OCI-LY1 (cell line): ENCODE measurements around the gene PAX4.

ENCODE experiments used
- H2AFZ ChIP-seq: fragments of 200-600 bp; sonication (generic), shearing (Covaris generic); 2 replicates; pipeline ENCODE4 v1.6.0; 2014; ENCODE audit warnings: antibody characterized with exemption, mild to moderate bottlenecking, low read length
- H3F3A ChIP-seq: fragments of 200-600 bp; sonication (generic), shearing (Covaris generic); 2 replicates; pipeline ENCODE4 v1.6.0; 2014; ENCODE audit warnings: mild to moderate bottlenecking, antibody characterized with exemption, low read length, moderate library complexity; ENCODE audit not compliant: insufficient read depth
- H3K27ac ChIP-seq: fragments of 200-600 bp; sonication (generic); 2 replicates; pipeline ENCODE4 v1.5.1; 2014; ENCODE audit warnings: low read length, mixed run types, mild to moderate bottlenecking, low read depth; ENCODE audit not compliant: poor library complexity, severe bottlenecking
- H3K27me3 ChIP-seq: fragments of 200-600 bp; sonication (generic); 2 replicates; pipeline ENCODE4 v1.6.0; 2014; ENCODE audit warnings: antibody characterized with exemption, mild to moderate bottlenecking, low read length, moderate library complexity; ENCODE audit not compliant: insufficient read depth
- H3K36me3 ChIP-seq: fragments of 200-600 bp; sonication (generic); 2 replicates; pipeline ENCODE4 v1.6.1; 2014; ENCODE audit warnings: mild to moderate bottlenecking, antibody characterized with exemption, low read length, moderate library complexity, mixed read lengths; ENCODE audit not compliant: insufficient read depth
- H3K4me1 ChIP-seq: fragments of 200-600 bp; sonication (generic); 2 replicates; pipeline ENCODE4 v1.5.1; 2014; ENCODE audit warnings: mild to moderate bottlenecking, low read length, moderate library complexity; ENCODE audit not compliant: insufficient read depth, severe bottlenecking
- H3K4me2 ChIP-seq: fragments of 200-600 bp; sonication (generic), shearing (Covaris generic); 2 replicates; pipeline ENCODE4 v1.6.1; 2014; ENCODE audit warnings: low read length
- H3K4me3 ChIP-seq: fragments of 200-600 bp; sonication (generic); 2 replicates; pipeline ENCODE4 v1.5.1; 2014; ENCODE audit warnings: low read length, low read depth, mild to moderate bottlenecking, mixed read lengths; ENCODE audit not compliant: poor library complexity, severe bottlenecking
- H3K79me2 ChIP-seq: fragments of 200-600 bp; shearing (Covaris generic); 2 replicates; pipeline ENCODE4 v1.6.1; 2016; ENCODE audit warnings: mixed run types, low read length, mixed read lengths; ENCODE audit not compliant: insufficient read depth
- H3K9ac ChIP-seq: fragments of 200-600 bp; sonication (generic), shearing (Covaris generic); 2 replicates; pipeline ENCODE4 v1.6.1; 2014; ENCODE audit warnings: mild to moderate bottlenecking, low read length, mixed read lengths
- H3K9me2 ChIP-seq: fragments of 200-600 bp; sonication (generic), shearing (Covaris generic); 2 replicates; pipeline ENCODE4 v1.6.1; 2014; ENCODE audit warnings: low read depth, mild to moderate bottlenecking, low read length, mixed read lengths
- H3K9me3 ChIP-seq: fragments of 200-600 bp; shearing (Covaris generic); 2 replicates; pipeline ENCODE4 v1.6.1; 2014; ENCODE audit warnings: low read length, mixed read lengths
- H4K20me1 ChIP-seq: fragments of 200-600 bp; sonication (generic), shearing (Covaris generic); 2 replicates; pipeline ENCODE4 v1.6.0; 2016; ENCODE audit warnings: mild to moderate bottlenecking, low read length; ENCODE audit not compliant: insufficient read depth
- EZH2 ChIP-seq: fragments of 200-600 bp; sonication (generic), shearing (Covaris generic); IDR thresholded peaks from 2 replicates; pipeline ENCODE4 v1.8.0; 2017; ENCODE audit warnings: borderline replicate concordance, mixed run types, mild to moderate bottlenecking, antibody characterized with exemption, low read length, moderate library complexity, mixed read lengths
- TF ChIP-seq, protein P1 (sequence below): fragments of 200-600 bp; sonication (generic), shearing (Covaris generic); IDR thresholded peaks from 2 replicates; pipeline ENCODE4 v1.5.1; 2017; ENCODE audit warnings: mild to moderate bottlenecking, antibody characterized with exemption, low read length, moderate library complexity, mixed read lengths

Gene PAX4

DNA sequence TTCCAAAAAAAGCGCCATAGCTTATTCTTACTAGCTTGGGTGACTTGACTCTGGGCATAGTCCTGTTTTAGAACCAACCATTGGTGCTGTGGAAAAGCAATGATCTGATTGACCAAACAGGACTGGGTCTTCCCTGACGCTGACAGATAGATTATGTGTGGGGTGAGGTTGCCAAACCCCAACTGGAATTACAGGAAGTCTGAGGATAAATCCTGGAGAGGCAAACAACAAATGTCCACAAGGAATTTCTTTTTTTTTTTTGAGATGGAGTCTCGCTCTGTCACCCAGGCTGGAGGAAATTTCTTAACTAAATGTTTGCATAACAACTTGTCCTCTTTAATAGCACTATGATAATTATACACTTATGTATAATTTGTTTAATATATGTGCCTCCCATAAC is 51.7 kb downstream of the PAX4 start:
- H3K9me2 ChIP-seq = no peaks in the 10 kb centered on the region
- no peak overlapping the region for H3K27ac ChIP-seq
- no peak for TF ChIP-seq EZH2
- TF ChIP-seq, protein P1, sequence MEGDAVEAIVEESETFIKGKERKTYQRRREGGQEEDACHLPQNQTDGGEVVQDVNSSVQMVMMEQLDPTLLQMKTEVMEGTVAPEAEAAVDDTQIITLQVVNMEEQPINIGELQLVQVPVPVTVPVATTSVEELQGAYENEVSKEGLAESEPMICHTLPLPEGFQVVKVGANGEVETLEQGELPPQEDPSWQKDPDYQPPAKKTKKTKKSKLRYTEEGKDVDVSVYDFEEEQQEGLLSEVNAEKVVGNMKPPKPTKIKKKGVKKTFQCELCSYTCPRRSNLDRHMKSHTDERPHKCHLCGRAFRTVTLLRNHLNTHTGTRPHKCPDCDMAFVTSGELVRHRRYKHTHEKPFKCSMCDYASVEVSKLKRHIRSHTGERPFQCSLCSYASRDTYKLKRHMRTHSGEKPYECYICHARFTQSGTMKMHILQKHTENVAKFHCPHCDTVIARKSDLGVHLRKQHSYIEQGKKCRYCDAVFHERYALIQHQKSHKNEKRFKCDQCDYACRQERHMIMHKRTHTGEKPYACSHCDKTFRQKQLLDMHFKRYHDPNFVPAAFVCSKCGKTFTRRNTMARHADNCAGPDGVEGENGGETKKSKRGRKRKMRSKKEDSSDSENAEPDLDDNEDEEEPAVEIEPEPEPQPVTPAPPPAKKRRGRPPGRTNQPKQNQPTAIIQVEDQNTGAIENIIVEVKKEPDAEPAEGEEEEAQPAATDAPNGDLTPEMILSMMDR = no peak
- no peaks in the 10 kb centered on the region for H3K9me3 ChIP-seq
- H3K9ac ChIP-seq = no peak overlapping the region
- H2AFZ ChIP-seq = no peak overlapping the region
- no peaks in the 10 kb centered on the region for H3K4me1 ChIP-seq
- no peaks in the 10 kb centered on the region; the same call in 1 of the 2 replicates for H3K27me3 ChIP-seq
- H3K4me3 ChIP-seq = no peak overlapping the region
- no peaks in the 10 kb centered on the region for H3F3A ChIP-seq
- no peak overlapping the region for H3K4me2 ChIP-seq
- H3K79me2 ChIP-seq = no peaks in the 10 kb centered on the region
- no peaks in the 10 kb centered on the region for H4K20me1 ChIP-seq
- no peaks in the 10 kb centered on the region for H3K36me3 ChIP-seq
